ENCODE results near the gene CFDP1. TPM values are rescaled to one million over a fixed set of nuclear protein-coding genes. Genes with fewer than 3 reads are reported as not detected.
"Not testable (repeated sequence)": the region's sequence is repeated elsewhere in the genome, so short reads cannot be mapped to it uniquely, and the experiment has no call there.

Gene CFDP1
- total RNA-seq, 1 experiment from 2014 or later: 52.6 TPM

DNA sequence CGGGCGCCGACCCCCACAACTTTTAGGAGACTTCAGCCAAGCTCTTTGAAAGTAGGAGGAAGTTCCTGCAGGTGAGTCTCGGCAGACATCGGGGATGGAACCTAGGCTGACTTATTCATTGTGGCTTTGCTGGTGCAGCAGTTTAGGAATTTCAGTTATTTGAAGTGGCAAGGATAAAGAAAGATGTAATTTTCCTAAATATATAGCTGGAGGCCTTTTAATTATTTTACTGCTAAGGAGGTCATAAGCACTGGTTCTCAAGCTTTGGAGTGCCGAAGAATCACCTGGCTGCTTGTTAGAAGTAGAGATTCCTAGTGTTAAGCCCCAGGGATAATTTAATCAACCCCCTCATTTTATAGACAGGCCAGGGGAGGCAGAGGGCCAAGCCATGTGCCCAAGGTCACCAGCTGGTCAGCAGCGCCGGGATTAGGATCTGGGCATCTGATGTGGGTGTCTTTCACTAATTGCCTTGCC is 152.9 kb downstream of the CFDP1 start:
- Histone ChIP-seq H3K4me1 (replicated peaks; ENCODE audit: insufficient read depth) (peaks cover 32% of the 10 kb centered on the region), H2AFZ (no peak overlapping the region; the same call in 1 of the 2 replicates), H3K27me3 (ENCODE audit: insufficient read depth, low read depth) (no peaks in the 10 kb centered on the region), H3K9me3 (ENCODE audit: insufficient read depth, low read depth) (no peaks in the 10 kb centered on the region), H3K4me3 (peak overlapping the region; percentile 40; the same call in 1 of the 2 replicates), H4K20me1 (ENCODE audit: insufficient read depth) (no peaks in the 10 kb centered on the region), H3K79me2 (ENCODE audit: low read depth) (no peaks in the 10 kb centered on the region), H3K9me2 (ENCODE audit: insufficient read depth) (no peaks in the 10 kb centered on the region), H3K4me2 (peak overlapping the region; percentile 79), H3K27ac (peak overlapping the region; percentile 76), H3K36me3 (ENCODE audit: low read depth) (no peaks in the 10 kb centered on the region), H3F3A (ENCODE audit: insufficient read depth, low read depth) (peaks cover 38% of the 10 kb centered on the region)
- intact Hi-C loops (cut with micrococcal nuclease; ENCODE audit: unreplicated experiment): loop anchor here (1.0 kb wide), 2 partner anchors 25 to 35 kb away; no protein-coding TSS in a partner anchor
- peak; percentile 51 to 93 for DNase-seq
- POLR2A ChIA-PET (ENCODE audit: unreplicated experiment): interaction anchor here (0.6 to 0.7 kb wide), 3 partner anchors 30 to 211 kb away, joined by 4 to 5 read pairs (median 5); no protein-coding TSS in a partner anchor
- BruUV-seq (replicated peaks): no TSS peak
- CTCF ChIA-PET: no interaction called here
- TF ChIP-seq, protein P1, sequence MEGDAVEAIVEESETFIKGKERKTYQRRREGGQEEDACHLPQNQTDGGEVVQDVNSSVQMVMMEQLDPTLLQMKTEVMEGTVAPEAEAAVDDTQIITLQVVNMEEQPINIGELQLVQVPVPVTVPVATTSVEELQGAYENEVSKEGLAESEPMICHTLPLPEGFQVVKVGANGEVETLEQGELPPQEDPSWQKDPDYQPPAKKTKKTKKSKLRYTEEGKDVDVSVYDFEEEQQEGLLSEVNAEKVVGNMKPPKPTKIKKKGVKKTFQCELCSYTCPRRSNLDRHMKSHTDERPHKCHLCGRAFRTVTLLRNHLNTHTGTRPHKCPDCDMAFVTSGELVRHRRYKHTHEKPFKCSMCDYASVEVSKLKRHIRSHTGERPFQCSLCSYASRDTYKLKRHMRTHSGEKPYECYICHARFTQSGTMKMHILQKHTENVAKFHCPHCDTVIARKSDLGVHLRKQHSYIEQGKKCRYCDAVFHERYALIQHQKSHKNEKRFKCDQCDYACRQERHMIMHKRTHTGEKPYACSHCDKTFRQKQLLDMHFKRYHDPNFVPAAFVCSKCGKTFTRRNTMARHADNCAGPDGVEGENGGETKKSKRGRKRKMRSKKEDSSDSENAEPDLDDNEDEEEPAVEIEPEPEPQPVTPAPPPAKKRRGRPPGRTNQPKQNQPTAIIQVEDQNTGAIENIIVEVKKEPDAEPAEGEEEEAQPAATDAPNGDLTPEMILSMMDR (conservative IDR thresholded peaks at IDR 0.05): no peak
- no peak for TF ChIP-seq EZH2 (IDR thresholded peaks at IDR 0.05; ENCODE audit: low read depth)

- Histone ChIP-seq H4K20me1 (ENCODE audit: insufficient read depth) (no peaks in the 10 kb centered on the region), H3K4me2 (peak overlapping the region; percentile 79), H3K27ac (peak overlapping the region; percentile 76), H3K79me2 (ENCODE audit: low read depth) (no peaks in the 10 kb centered on the region), H2AFZ (no peak overlapping the region), H3K36me3 (ENCODE audit: low read depth) (no peaks in the 10 kb centered on the region), H3K9me3 (ENCODE audit: insufficient read depth, low read depth) (no peaks in the 10 kb centered on the region), H3F3A (ENCODE audit: insufficient read depth, low read depth) (peaks cover 38% of the 10 kb centered on the region), H3K4me1 (replicated peaks; ENCODE audit: insufficient read depth) (peaks cover 32% of the 10 kb centered on the region), H3K27me3 (ENCODE audit: insufficient read depth, low read depth) (no peaks in the 10 kb centered on the region), H3K4me3 (no peak overlapping the region; the same call in 1 of the 2 replicates), H3K9me2 (ENCODE audit: insufficient read depth) (no peaks in the 10 kb centered on the region)
- TF ChIP-seq, protein P1 (conservative IDR thresholded peaks at IDR 0.05): no peak
- no peak for TF ChIP-seq EZH2 (IDR thresholded peaks at IDR 0.05; ENCODE audit: low read depth)
- peak in 1 of 2 experiments; percentile 30 for DNase-seq
- BruUV-seq (replicated peaks): no TSS peak
- intact Hi-C loops (cut with micrococcal nuclease; ENCODE audit: unreplicated experiment): no loop called here
- ChIA-PET CTCF (no interaction called here), POLR2A (ENCODE audit: unreplicated experiment) (interaction anchor here (0.6 kb wide), 1 partner anchor 33 kb away, joined by 36 read pairs; no protein-coding TSS in a partner anchor)
Observed at GRCh38 chr16:75279305-75279704, 154.0 kb downstream of the CFDP1 start.

- intact Hi-C loops (cut with micrococcal nuclease; ENCODE audit: unreplicated experiment): no loop called here
- no peak overlapping the region for H3K4me2 ChIP-seq
- H4K20me1 ChIP-seq (ENCODE audit: insufficient read depth): no peaks in the 10 kb centered on the region
- ChIA-PET CTCF (no interaction called here), POLR2A (ENCODE audit: unreplicated experiment) (no interaction called here)
- no TSS peak for BruUV-seq (replicated peaks)
- no peak for TF ChIP-seq EZH2 (IDR thresholded peaks at IDR 0.05; ENCODE audit: low read depth)
- TF ChIP-seq, protein P1 (conservative IDR thresholded peaks at IDR 0.05): no peak
- no peak overlapping the region for H3K27ac ChIP-seq
- no peak overlapping the region for H2AFZ ChIP-seq
- no peaks in the 10 kb centered on the region for H3K36me3 ChIP-seq (ENCODE audit: low read depth)
- H3K27me3 ChIP-seq (ENCODE audit: insufficient read depth, low read depth): no peaks in the 10 kb centered on the region
- H3K4me3 ChIP-seq: no peak overlapping the region
- no peaks in the 10 kb centered on the region for H3K79me2 ChIP-seq (ENCODE audit: low read depth)
- peaks cover 13% of the 10 kb centered on the region; the same call in 1 of the 2 replicates for H3F3A ChIP-seq (ENCODE audit: insufficient read depth, low read depth)
- H3K4me1 ChIP-seq (replicated peaks; ENCODE audit: insufficient read depth): peaks cover 12% of the 10 kb centered on the region
- no peaks in the 10 kb centered on the region for H3K9me3 ChIP-seq (ENCODE audit: insufficient read depth, low read depth)
- H3K9me2 ChIP-seq (ENCODE audit: insufficient read depth): no peaks in the 10 kb centered on the region
- peak in 1 of 2 experiments; percentile 63 for DNase-seq
Observed at GRCh38 chr16:75273054-75273925, 160.0 kb downstream of the CFDP1 start.

DNA sequence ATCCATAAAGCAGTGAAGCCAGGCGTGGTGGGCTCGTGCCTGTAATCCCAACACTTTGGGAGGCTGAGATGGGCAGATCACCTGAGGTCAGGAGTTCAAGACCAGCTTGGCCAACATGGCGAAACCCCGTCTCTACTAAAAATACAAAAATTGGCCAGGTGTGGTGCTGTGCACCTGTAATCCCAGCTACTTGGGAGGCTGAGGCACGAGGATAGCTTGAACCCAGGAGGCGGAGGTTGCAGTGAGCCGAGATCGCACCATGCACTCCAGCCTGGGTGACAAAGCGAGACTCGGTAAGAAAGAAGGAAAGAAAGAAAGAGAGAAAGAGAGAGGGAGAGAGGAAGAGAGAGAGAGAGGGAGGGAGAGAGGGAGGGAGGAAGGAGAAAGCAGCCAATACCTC is 160.7 kb downstream of the CFDP1 start:
- H3K36me3 ChIP-seq (ENCODE audit: low read depth); intact Hi-C loops (cut with micrococcal nuclease; ENCODE audit: unreplicated experiment); H3K79me2 ChIP-seq (ENCODE audit: low read depth); H3K9me3 ChIP-seq (ENCODE audit: insufficient read depth, low read depth); H3K4me2 ChIP-seq; BruUV-seq (replicated peaks); H3K4me3 ChIP-seq; H4K20me1 ChIP-seq (ENCODE audit: insufficient read depth); H2AFZ ChIP-seq; POLR2A ChIA-PET (ENCODE audit: unreplicated experiment); H3K27ac ChIP-seq; H3K27me3 ChIP-seq (ENCODE audit: insufficient read depth, low read depth); DNase-seq; H3K9me2 ChIP-seq (ENCODE audit: insufficient read depth); CTCF ChIA-PET: not testable (repeated sequence)
- peaks cover 19% of the 10 kb centered on the region for H3K4me1 ChIP-seq (replicated peaks; ENCODE audit: insufficient read depth)
- H3F3A ChIP-seq (ENCODE audit: insufficient read depth, low read depth): peaks cover 11% of the 10 kb centered on the region; the same call in 1 of the 2 replicates

Data from PC-9 (cell line).